ENCODE measurements around the gene DHCR7.

Gene DHCR7

DNA sequence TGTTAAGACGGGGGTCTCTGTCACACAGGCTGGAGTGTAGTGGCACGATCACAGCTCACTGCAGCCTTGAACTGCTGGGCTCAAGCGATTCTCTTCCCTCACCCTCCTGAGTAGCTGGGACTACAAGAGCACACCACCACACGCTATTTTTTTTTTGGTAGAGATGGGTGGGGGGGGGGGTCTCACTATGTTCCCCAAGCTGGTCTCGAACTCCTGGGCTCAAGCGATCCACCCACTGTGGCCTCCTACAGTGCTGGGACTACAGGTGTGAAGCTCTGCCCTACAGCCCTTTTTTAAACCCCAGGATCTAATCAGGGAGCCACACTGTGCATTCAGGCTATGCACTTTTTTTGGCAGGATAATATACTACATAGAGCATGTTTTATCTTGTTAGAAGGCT, 1.4 kb upstream of the DHCR7 start:
- Histone ChIP-seq H3K4me1 (peaks cover 0 to 44% (median 32%) of the 10 kb centered on the region in 4 donors), H3K9me3 (no peaks in the 10 kb centered on the region), H3K36me3 (peaks cover 0 to 5% (median 5%) of the 10 kb centered on the region in 3 donors), H3K27me3 (no peaks in the 10 kb centered on the region), H3K27ac (peak overlapping the region; percentile 74 to 80), H3K4me3 (peak overlapping the region; percentile 59 to 65)
- intact Hi-C loops (cut with DNase I; ENCODE audit: low total_unique reads) = no loop called here
- no peak for TF ChIP-seq CTCF (IDR thresholded peaks at IDR 0.05)
- peak; percentile 15 to 16 for DNase-seq

GRCh38 chr11:71447791-71448256, 369 bp downstream of the DHCR7 start:
- intact Hi-C loops (cut with DNase I; ENCODE audit: low total_unique reads) = no loop called here
- peak in 1 of 2 donors; percentile 25 for DNase-seq
- TF ChIP-seq CTCF (IDR thresholded peaks at IDR 0.05) = no peak
- H3K36me3 ChIP-seq = peaks cover 4 to 23% (median 20%) of the 10 kb centered on the region in 3 donors
- peaks cover 0 to 32% (median 24%) of the 10 kb centered on the region in 4 donors for H3K4me1 ChIP-seq
- no peaks in the 10 kb centered on the region for H3K27me3 ChIP-seq
- no peaks in the 10 kb centered on the region for H3K9me3 ChIP-seq
- H3K4me3 ChIP-seq = peak overlapping the region; percentile 59 to 65
- peak overlapping the region; percentile 74 to 80 for H3K27ac ChIP-seq

GRCh38 chr11:71446942-71447688, 1.1 kb downstream of the DHCR7 start:
- peak; percentile 63 to 65 for DNase-seq

GRCh38 chr11:71446150-71446549, 2.0 kb downstream of the DHCR7 start:
- no peak overlapping the region for H3K27ac ChIP-seq
- DNase-seq = no peak
- no peak overlapping the region for H3K4me3 ChIP-seq
- peaks cover 4 to 40% (median 32%) of the 10 kb centered on the region in 3 donors for H3K36me3 ChIP-seq
- H3K27me3 ChIP-seq = no peaks in the 10 kb centered on the region
- no peak for TF ChIP-seq CTCF (IDR thresholded peaks at IDR 0.05)
- intact Hi-C loops (cut with DNase I; ENCODE audit: low total_unique reads) = no loop called here
- H3K9me3 ChIP-seq = no peaks in the 10 kb centered on the region
- peaks cover 0 to 23% (median 17%) of the 10 kb centered on the region in 4 donors for H3K4me1 ChIP-seq

More at GRCh38 chr11:71446942-71447688, 1.1 kb downstream of the DHCR7 start:
- H3K27ac ChIP-seq = peak overlapping the region; percentile 74 to 80
- H3K27me3 ChIP-seq = no peaks in the 10 kb centered on the region
- H3K36me3 ChIP-seq = peaks cover 4 to 30% (median 24%) of the 10 kb centered on the region in 3 donors
- peaks cover 0 to 30% (median 22%) of the 10 kb centered on the region in 4 donors for H3K4me1 ChIP-seq
- H3K4me3 ChIP-seq = peak overlapping the region; percentile 59 to 65
- TF ChIP-seq CTCF (IDR thresholded peaks at IDR 0.05) = no peak
- intact Hi-C loops (cut with DNase I; ENCODE audit: low total_unique reads) = no loop called here
- no peaks in the 10 kb centered on the region for H3K9me3 ChIP-seq

DNA sequence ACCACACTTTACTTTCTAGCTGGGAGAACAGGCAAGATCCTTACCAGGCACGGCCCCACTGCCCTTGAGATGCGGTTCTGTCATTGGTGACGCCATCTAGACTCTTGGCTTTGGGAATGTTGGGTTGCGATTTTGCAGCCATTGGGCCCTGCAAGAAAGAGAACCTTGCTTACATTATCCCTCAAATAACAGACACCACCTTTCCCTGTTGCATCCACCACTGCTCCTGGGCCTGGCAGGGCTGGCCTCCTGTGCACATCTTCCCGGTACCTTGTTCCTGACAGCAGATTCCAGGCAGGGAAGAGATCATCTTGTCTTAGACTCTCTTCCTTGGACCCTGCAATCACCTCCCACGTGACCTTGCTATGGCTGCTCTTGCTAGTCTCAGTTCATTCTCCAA, 3.4 kb downstream of the DHCR7 start:
- no peaks in the 10 kb centered on the region for H3K27me3 ChIP-seq
- DNase-seq = no peak
- H3K9me3 ChIP-seq = no peaks in the 10 kb centered on the region
- H3K4me3 ChIP-seq = no peak overlapping the region
- H3K4me1 ChIP-seq = peaks cover 0 to 23% (median 16%) of the 10 kb centered on the region in 4 donors
- no peak overlapping the region for H3K27ac ChIP-seq
- TF ChIP-seq CTCF (IDR thresholded peaks at IDR 0.05) = no peak
- intact Hi-C loops (cut with DNase I; ENCODE audit: low total_unique reads) = no loop called here
- H3K36me3 ChIP-seq = peaks cover 4 to 53% (median 46%) of the 10 kb centered on the region in 3 donors
